ENCODE measurements around the gene PMM2. TPM values are rescaled to one million over a fixed set of nuclear protein-coding genes. Genes with fewer than 3 reads are reported as not detected.

PMM2 gene
- total RNA-seq (2022; extraction: Qiagen RNA extraction), result 89.3 to 101 TPM (median 91.6 TPM) in 5 replicates

GRCh38 chr16:8797364-8798173 is at the start of gene PMM2, which contains the start of gene TMEM186:
Gene PMM2, plus strand, starts transcription at chr16:8797839. Its CDS starts 44 bp downstream, at chr16:8797883.
Gene TMEM186, minus strand, starts transcription at chr16:8797639. Its CDS starts 25 bp downstream, at chr16:8797614.

DNA sequence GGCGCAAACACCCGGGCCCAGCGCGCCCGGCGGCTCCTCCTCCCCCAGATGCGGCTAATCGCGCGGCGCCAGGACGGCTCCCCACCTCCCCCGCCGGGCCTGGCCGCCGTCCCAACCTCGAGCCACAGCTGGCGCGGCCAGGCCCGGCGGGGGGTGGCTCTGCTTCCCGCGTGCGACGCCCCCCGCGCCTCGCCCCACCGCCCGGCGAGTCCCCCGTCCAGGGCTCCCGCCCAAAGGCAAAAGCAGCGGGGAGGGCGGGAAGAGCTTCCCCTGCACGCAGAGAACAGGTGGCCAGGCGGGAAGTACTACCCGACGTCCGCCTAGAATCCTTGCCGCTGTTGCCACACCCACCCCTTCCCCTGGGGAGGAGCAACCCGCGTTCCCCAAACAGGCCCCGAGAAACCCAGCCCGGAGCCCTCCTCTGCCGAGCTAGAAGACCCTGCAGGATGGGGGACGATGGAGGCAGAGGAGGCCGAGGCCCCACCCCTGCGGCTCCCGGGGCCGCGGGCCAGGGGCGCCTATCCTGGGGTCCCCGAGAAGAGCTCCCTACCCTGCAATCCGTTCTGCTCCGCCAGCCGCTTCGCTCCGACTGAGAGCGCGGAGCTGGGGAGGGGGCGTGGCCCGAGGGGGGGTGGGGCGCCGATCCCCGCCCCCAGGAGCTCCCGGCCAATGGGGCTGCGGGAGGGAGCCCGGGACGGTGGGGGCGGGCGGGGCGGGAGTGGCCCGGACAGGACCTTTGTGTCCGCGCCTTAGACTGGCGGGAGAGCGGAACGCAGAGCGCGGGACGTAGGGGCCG is 71.0 kb downstream of the PMM2 start, which contains the start of gene CARHSP1:
Gene CARHSP1 (minus strand): TSS at position 591 of the 796 bp plus-strand sequence. CDS start 9,678 bp downstream, outside the sequence.

GRCh38 chr16:8882041-8882617 is 84.5 kb downstream of the PMM2 start, which contains the start of gene LITAFD:
Gene LITAFD, plus strand, starts transcription at chr16:8882351. Its CDS starts 2,005 bp downstream, at chr16:8884356.

Other genes with a start within 250 kb of the PMM2 start
- gene TMEM114, start 207.3 kb upstream of the PMM2 start, total RNA-seq (2022; extraction: Qiagen RNA extraction), result not detected in 5 replicates
- gene METTL22, start 176.1 kb upstream of the PMM2 start, total RNA-seq (2022; extraction: Qiagen RNA extraction), result 21.2 to 24.7 TPM (median 23.3 TPM) in 5 replicates
- gene ABAT, start 123.2 kb upstream of the PMM2 start, total RNA-seq (2022; extraction: Qiagen RNA extraction), result 0.22 to 0.38 TPM (median 0.28 TPM) in 5 replicates
- gene TMEM186, start 200 bp upstream of the PMM2 start, total RNA-seq (2022; extraction: Qiagen RNA extraction), result 12.7 to 14.7 TPM (median 13.8 TPM) in 5 replicates
- gene CARHSP1, start 71.2 kb downstream of the PMM2 start, total RNA-seq (2022; extraction: Qiagen RNA extraction), result 142 to 167 TPM (median 154 TPM) in 5 replicates
- gene LITAFD, start 84.5 kb downstream of the PMM2 start, total RNA-seq (2022; extraction: Qiagen RNA extraction), result not detected in 5 replicates
- 67.3 to 79.0 TPM (median 76.7 TPM) in 5 replicates for gene USP7, start 166.1 kb downstream of the PMM2 start, total RNA-seq (2022; extraction: Qiagen RNA extraction)

Data from A549 treated with AZD2906 at 1 μM for 4 hours (cell line).